ENCODE data around the gene ZDHHC7. TPM values are rescaled to one million over a fixed set of nuclear protein-coding genes. Genes with fewer than 3 reads are reported as not detected.

The ZDHHC7 gene
- total RNA-seq, 1 donor from 2014 or later: 59.2 TPM

- peaks cover 12% of the 10 kb centered on the region for H3K27me3 Mint-ChIP-seq (ENCODE audit: low read depth, unreplicated experiment)
- no peak overlapping the region for H3K4me3 Mint-ChIP-seq (ENCODE audit: unreplicated experiment)
- FAIRE-seq: no peak
- peaks cover 2% of the 10 kb centered on the region for H3K9me3 Mint-ChIP-seq (ENCODE audit: unreplicated experiment)
- Histone ChIP-seq H4K20me1 (ENCODE audit: insufficient read depth, low read length) (peaks cover 26% of the 10 kb centered on the region), H3K79me2 (ENCODE audit: insufficient read depth, low read length) (no peaks in the 10 kb centered on the region), H3K9me3 (ENCODE audit: insufficient read depth, low read depth, low read length) (no peaks in the 10 kb centered on the region), H3K4me2 (ENCODE audit: low read length) (no peak overlapping the region), H3K27ac (ENCODE audit: low read depth, low read length) (no peak overlapping the region), H3K9ac (ENCODE audit: low read length) (no peak overlapping the region), H3K4me1 (ENCODE audit: insufficient read depth, low read length) (peaks cover 7% of the 10 kb centered on the region), H2AFZ (ENCODE audit: low read depth, low read length) (no peak overlapping the region), H3K27me3 (ENCODE audit: insufficient read depth, low read length) (peaks cover 4% of the 10 kb centered on the region), H3K4me3 (ENCODE audit: insufficient read depth, low read depth, low read length) (no peak overlapping the region), H3K36me3 (ENCODE audit: insufficient read depth, low read length) (no peaks in the 10 kb centered on the region)
- H3K4me1 Mint-ChIP-seq (ENCODE audit: low read depth, unreplicated experiment): peaks cover 5% of the 10 kb centered on the region
- no peak overlapping the region for H3K27ac Mint-ChIP-seq (ENCODE audit: unreplicated experiment)
- peaks cover 5% of the 10 kb centered on the region for H3K36me3 Mint-ChIP-seq (ENCODE audit: low read depth, unreplicated experiment)
- no peak for DNase-seq (ENCODE audit: low read depth)
- no peak for TF ChIP-seq EZH2 (IDR thresholded peaks at IDR 0.05; ENCODE audit: insufficient read depth, low read length)
- TF ChIP-seq, protein P1, sequence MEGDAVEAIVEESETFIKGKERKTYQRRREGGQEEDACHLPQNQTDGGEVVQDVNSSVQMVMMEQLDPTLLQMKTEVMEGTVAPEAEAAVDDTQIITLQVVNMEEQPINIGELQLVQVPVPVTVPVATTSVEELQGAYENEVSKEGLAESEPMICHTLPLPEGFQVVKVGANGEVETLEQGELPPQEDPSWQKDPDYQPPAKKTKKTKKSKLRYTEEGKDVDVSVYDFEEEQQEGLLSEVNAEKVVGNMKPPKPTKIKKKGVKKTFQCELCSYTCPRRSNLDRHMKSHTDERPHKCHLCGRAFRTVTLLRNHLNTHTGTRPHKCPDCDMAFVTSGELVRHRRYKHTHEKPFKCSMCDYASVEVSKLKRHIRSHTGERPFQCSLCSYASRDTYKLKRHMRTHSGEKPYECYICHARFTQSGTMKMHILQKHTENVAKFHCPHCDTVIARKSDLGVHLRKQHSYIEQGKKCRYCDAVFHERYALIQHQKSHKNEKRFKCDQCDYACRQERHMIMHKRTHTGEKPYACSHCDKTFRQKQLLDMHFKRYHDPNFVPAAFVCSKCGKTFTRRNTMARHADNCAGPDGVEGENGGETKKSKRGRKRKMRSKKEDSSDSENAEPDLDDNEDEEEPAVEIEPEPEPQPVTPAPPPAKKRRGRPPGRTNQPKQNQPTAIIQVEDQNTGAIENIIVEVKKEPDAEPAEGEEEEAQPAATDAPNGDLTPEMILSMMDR (IDR thresholded peaks at IDR 0.05; ENCODE audit: insufficient read depth, low read depth, low read length): no peak
These were observed 38.5 kb upstream of the ZDHHC7 start for GRCh38 chr16:85049706-85050305.

DNA sequence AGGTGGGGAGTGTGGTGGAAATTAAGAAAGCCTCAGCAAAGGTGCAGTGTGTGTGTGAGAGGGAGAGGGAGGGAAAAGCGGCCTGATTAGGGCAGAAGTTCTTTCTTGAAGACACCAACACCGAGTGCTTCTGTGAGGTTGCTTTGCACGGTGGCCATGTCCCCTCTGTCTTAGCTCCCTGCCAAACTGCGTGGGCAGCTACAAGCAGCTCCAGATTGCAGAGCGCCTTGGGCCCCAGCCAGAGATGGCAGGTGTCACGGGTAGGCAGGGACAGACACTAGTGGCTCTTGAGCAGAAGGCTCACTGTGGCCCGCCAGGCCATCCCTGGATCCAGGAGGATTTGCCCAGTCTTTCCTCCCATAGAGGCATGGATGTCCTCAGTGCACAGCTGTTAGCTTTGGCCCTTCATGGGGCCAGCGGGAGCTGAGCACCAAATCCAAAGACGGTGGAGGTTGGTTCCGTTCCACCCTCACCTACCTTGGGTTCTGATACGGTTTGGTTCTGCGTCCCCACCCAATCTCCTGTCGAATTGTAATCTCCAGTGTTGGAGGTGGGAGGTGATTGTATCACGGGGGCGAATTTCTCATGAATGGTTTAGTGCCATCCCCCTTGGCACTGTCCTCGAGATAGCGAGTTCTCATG, 37.7 kb upstream of the ZDHHC7 start:
- Mint-ChIP-seq H3K4me1 (ENCODE audit: low read depth, unreplicated experiment) (peaks cover 5% of the 10 kb centered on the region), H3K4me3 (ENCODE audit: unreplicated experiment) (no peak overlapping the region), H3K36me3 (ENCODE audit: low read depth, unreplicated experiment) (peaks cover 5% of the 10 kb centered on the region), H3K27me3 (ENCODE audit: low read depth, unreplicated experiment) (peaks cover 12% of the 10 kb centered on the region), H3K9me3 (ENCODE audit: unreplicated experiment) (peaks cover 2% of the 10 kb centered on the region), H3K27ac (ENCODE audit: unreplicated experiment) (no peak overlapping the region)
- Histone ChIP-seq H3K4me1 (ENCODE audit: insufficient read depth, low read length) (peaks cover 7% of the 10 kb centered on the region), H3K27ac (ENCODE audit: low read depth, low read length) (no peak overlapping the region), H3K79me2 (ENCODE audit: insufficient read depth, low read length) (no peaks in the 10 kb centered on the region), H3K4me2 (ENCODE audit: low read length) (no peak overlapping the region), H3K36me3 (ENCODE audit: insufficient read depth, low read length) (no peaks in the 10 kb centered on the region), H3K4me3 (ENCODE audit: insufficient read depth, low read depth, low read length) (no peak overlapping the region), H4K20me1 (ENCODE audit: insufficient read depth, low read length) (peaks cover 26% of the 10 kb centered on the region), H3K9me3 (ENCODE audit: insufficient read depth, low read depth, low read length) (no peaks in the 10 kb centered on the region), H3K9ac (ENCODE audit: low read length) (no peak overlapping the region), H2AFZ (ENCODE audit: low read depth, low read length) (no peak overlapping the region), H3K27me3 (ENCODE audit: insufficient read depth, low read length) (peaks cover 4% of the 10 kb centered on the region)
- DNase-seq (ENCODE audit: low read depth) (no peak), FAIRE-seq (no peak)
- TF ChIP-seq, protein P1 (IDR thresholded peaks at IDR 0.05; ENCODE audit: insufficient read depth, low read depth, low read length): no peak
- TF ChIP-seq EZH2 (IDR thresholded peaks at IDR 0.05; ENCODE audit: insufficient read depth, low read length): no peak

All from astrocyte (in vitro differentiated cells and primary cell).